ENCODE data around the gene KDELR1. TPM values are rescaled to one million over a fixed set of nuclear protein-coding genes. Genes with fewer than 3 reads are reported as not detected.

Gene KDELR1
- total and polyA plus RNA-seq, 2 of the 13 experiments (the other 11 are each of a cell fraction or from before 2014, with no cell fraction given): 134 to 185 TPM

DNA sequence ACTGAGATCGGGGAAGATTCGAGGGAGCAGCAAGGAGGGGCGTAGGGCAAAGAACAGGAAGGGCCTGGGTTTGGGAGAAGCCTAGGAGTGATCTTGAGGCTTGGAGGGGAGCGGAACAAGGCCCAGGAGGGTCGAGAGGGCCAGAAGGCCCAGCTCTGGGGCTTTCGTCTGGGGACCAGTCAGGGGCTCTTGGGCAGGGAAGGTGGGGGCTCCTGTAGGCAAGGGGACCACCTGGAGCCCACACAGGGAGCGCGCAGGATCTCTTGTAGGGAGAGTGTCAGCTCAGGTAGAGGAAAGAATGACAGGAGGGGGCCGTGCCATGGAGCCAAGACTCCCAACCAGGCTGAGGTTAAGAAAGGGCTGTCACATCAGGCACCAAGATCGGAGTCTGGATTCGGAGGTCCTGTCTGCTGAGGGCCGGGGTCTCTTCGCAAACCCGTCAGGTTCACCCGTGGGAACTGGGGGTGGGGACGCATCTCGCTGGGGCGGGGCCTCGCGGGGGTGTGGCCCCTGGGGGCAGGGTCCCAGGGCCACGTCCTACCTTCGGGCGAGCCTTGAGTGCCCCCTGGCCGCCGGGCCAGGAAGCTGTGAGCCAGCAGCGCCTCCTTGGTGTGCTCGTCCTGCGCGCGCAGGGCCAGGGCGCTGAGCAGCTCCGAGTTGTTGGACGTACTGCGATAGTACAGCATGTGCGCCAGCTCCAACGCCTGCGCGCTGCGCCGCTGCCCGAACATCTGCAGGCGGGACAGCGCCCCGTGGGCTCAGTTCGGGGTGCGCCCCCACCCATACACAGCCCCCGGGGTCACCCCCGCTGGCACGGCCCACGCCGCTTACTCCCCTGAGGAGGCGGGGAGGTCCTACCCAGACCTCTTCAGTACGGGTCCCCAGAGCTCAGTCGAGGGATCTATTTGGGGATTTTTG is 57.6 kb downstream of the KDELR1 start:
- H3K4me2 ChIP-seq (ENCODE audit: low read depth, low read length): peak overlapping the region; percentile 94
- H4K20me1 ChIP-seq (ENCODE audit: insufficient read depth, low read length): no peaks in the 10 kb centered on the region
- FAIRE-seq: no peak
- H2AFZ ChIP-seq (ENCODE audit: low read length): no peak overlapping the region
- CTCF ChIA-PET (ENCODE audit: low intra/inter-chr PET ratio, low total read pairs): interaction anchor here (1.1 kb wide), 1 partner anchor 112 kb away, joined by 3 read pairs; the partner anchor contains the start of gene GRWD1
- no peak for DNase-seq (ENCODE audit: low spot score)
- POLR2A ChIA-PET: interaction anchor here (1.2 to 2.2 kb wide), 3 partner anchors 10 to 30 kb away, joined by 7 to 10 read pairs (median 10); partner anchors contain the start of genes SYNGR4 and TMEM143
- peak; percentile 8; the same call in 2 of the 3 replicates for ATAC-seq
- no peaks in the 10 kb centered on the region for H3K27me3 ChIP-seq (ENCODE audit: control insufficient read depth in 1 of 2, insufficient read depth in 2 of 2, low read length in 2 of 2)
- intact Hi-C loops (cut with micrococcal nuclease; ENCODE audit: unreplicated experiment) (no loop called here), in situ Hi-C loops (cut with HindIII; ENCODE audit: extremely low pct_ligation_motif_present, low pct_unique_long_range_greater_than_20kb) (no loop called here)
- H3K4me3 ChIP-seq (replicated peaks in 1 of 3; ENCODE audit: insufficient read depth in 1 of 3, low read depth in 2 of 3, low read length in 3 of 3): peak overlapping the region; percentile 52 to 76 (median 56)
- H3K36me3 ChIP-seq (replicated peaks in 1 of 2; ENCODE audit: control insufficient read depth in 1 of 2, insufficient read depth in 2 of 2, low read length in 2 of 2): no peaks in the 10 kb centered on the region; a peak in 1 of 5 replicates
- peak overlapping the region; percentile 71; the same call in 1 of the 2 replicates for H3K9ac ChIP-seq (ENCODE audit: insufficient read depth, low read depth, low read length)
- H3K27ac ChIP-seq (ENCODE audit: extremely low read length, insufficient read depth, low read length): peak overlapping the region; percentile 59
- H3K9me3 ChIP-seq (ENCODE audit: low read length): peaks cover 2% of the 10 kb centered on the region; the same call in 1 of the 2 replicates
- no peaks in the 10 kb centered on the region for H3K79me2 ChIP-seq (ENCODE audit: insufficient read depth, low read length)
- WGBS (ENCODE audit: low lambda C conversion rate): 86% methylated on average over 39 of the region's 54 CpGs
- BruUV-seq (replicated peaks): no TSS peak
- peaks cover 17% of the 10 kb centered on the region for H3K4me1 ChIP-seq (ENCODE audit: insufficient read depth, low read length)
- TF ChIP-seq, protein P1, sequence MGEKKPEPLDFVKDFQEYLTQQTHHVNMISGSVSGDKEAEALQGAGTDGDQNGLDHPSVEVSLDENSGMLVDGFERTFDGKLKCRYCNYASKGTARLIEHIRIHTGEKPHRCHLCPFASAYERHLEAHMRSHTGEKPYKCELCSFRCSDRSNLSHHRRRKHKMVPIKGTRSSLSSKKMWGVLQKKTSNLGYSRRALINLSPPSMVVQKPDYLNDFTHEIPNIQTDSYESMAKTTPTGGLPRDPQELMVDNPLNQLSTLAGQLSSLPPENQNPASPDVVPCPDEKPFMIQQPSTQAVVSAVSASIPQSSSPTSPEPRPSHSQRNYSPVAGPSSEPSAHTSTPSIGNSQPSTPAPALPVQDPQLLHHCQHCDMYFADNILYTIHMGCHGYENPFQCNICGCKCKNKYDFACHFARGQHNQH (CRISPR knock-in tag; IDR thresholded peaks at IDR 0.05): no peak
- TF ChIP-seq NR3C1 (CRISPR knock-in tag; IDR thresholded peaks at IDR 0.05) (no peak), SALL2 (CRISPR knock-in tag; IDR thresholded peaks at IDR 0.05) (no peak), HNRNPL (IDR thresholded peaks at IDR 0.05; ENCODE audit: low read depth, low read length) (0 out of 2 replicates have a peak, but pooled peaks have one; percentile 1), MTF1 (CRISPR knock-in tag; IDR thresholded peaks at IDR 0.05) (no peak), ZNF432 (CRISPR knock-in tag; IDR thresholded peaks at IDR 0.05; ENCODE audit: borderline replicate concordance) (no peak), PHB2 (IDR thresholded peaks at IDR 0.05; ENCODE audit: partially characterized antibody) (no peak), KDM3A (CRISPR knock-in tag; IDR thresholded peaks at IDR 0.05; ENCODE audit: low read depth) (no peak), ZEB1 (IDR thresholded peaks at IDR 0.05; ENCODE audit: insufficient replicate concordance, low read depth) (peak; percentile 46), ZC3H13 (CRISPR knock-in tag; IDR thresholded peaks at IDR 0.05) (no peak), RBM39 (IDR thresholded peaks at IDR 0.05; ENCODE audit: low read depth, low read length, poor library complexity, severe bottlenecking) (peak; percentile 10), HOXA5 (CRISPR knock-in tag; IDR thresholded peaks at IDR 0.05) (no peak), SAP130 (CRISPR knock-in tag; IDR thresholded peaks at IDR 0.05; ENCODE audit: low read depth) (no peak), ZNF331 (CRISPR knock-in tag; IDR thresholded peaks at IDR 0.05) (no peak)
- TF ChIP-seq, protein P2, sequence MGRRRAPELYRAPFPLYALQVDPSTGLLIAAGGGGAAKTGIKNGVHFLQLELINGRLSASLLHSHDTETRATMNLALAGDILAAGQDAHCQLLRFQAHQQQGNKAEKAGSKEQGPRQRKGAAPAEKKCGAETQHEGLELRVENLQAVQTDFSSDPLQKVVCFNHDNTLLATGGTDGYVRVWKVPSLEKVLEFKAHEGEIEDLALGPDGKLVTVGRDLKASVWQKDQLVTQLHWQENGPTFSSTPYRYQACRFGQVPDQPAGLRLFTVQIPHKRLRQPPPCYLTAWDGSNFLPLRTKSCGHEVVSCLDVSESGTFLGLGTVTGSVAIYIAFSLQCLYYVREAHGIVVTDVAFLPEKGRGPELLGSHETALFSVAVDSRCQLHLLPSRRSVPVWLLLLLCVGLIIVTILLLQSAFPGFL (CRISPR knock-in tag; IDR thresholded peaks at IDR 0.05): no peak
- TF ChIP-seq, protein P3, sequence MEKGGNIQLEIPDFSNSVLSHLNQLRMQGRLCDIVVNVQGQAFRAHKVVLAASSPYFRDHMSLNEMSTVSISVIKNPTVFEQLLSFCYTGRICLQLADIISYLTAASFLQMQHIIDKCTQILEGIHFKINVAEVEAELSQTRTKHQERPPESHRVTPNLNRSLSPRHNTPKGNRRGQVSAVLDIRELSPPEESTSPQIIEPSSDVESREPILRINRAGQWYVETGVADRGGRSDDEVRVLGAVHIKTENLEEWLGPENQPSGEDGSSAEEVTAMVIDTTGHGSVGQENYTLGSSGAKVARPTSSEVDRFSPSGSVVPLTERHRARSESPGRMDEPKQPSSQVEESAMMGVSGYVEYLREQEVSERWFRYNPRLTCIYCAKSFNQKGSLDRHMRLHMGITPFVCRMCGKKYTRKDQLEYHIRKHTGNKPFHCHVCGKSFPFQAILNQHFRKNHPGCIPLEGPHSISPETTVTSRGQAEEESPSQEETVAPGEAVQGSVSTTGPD (CRISPR knock-in tag; IDR thresholded peaks at IDR 0.05): no peak
- TF ChIP-seq, protein P4, sequence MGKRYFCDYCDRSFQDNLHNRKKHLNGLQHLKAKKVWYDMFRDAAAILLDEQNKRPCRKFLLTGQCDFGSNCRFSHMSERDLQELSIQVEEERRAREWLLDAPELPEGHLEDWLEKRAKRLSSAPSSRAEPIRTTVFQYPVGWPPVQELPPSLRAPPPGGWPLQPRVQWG (CRISPR knock-in tag; IDR thresholded peaks at IDR 0.05; ENCODE audit: borderline replicate concordance, low read depth): no peak
- TF ChIP-seq, protein P5, sequence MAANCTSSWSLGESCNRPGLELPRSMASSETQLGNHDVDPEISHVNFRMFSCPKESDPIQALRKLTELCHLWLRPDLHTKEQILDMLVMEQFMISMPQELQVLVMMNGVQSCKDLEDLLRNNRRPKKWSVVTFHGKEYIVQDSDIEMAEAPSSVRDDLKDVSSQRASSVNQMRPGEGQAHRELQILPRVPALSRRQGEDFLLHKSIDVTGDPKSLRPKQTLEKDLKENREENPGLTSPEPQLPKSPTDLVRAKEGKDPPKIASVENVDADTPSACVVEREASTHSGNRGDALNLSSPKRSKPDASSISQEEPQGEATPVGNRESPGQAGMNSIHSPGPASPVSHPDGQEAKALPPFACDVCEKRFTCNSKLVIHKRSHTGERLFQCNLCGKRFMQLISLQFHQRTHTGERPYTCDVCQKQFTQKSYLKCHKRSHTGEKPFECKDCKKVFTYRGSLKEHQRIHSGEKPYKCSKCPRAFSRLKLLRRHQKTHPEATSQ (CRISPR knock-in tag; IDR thresholded peaks at IDR 0.05; ENCODE audit: borderline replicate concordance): no peak

Measured in HepG2 (cell line).